HG02981 (cell line): Measurements from ENCODE around the gene GRIK3.

Experiments
- ATAC-seq: cut with Tn5 transposase; IDR thresholded peaks from one replicate; pipeline ENCODE4 v1.9.1; 2021; ENCODE audit warnings: mild to moderate bottlenecking, moderate library complexity; ENCODE audit not compliant: unreplicated experiment

The GRIK3 gene

GRCh38 chr1:36861375-36861774, 172.9 kb downstream of the GRIK3 start:
- ATAC-seq = no peak

GRCh38 chr1:36859926-36860325, 174.4 kb downstream of the GRIK3 start:
- ATAC-seq = no peak

GRCh38 chr1:36858981-36859380, 175.3 kb downstream of the GRIK3 start:
- no peak for ATAC-seq

- ATAC-seq = no peak
These were observed 175.8 kb downstream of the GRIK3 start for GRCh38 chr1:36858553-36858952.

GRCh38 chr1:36857754-36858153, 176.6 kb downstream of the GRIK3 start:
- no peak for ATAC-seq

GRCh38 chr1:36855699-36856494, 178.4 kb downstream of the GRIK3 start:
- no peak for ATAC-seq

GRCh38 chr1:36853638-36854037, 180.7 kb downstream of the GRIK3 start:
- ATAC-seq = no peak

- ATAC-seq = no peak
These were observed 181.7 kb downstream of the GRIK3 start for GRCh38 chr1:36852586-36852985.

- no peak for ATAC-seq
These were observed 182.7 kb downstream of the GRIK3 start for GRCh38 chr1:36851595-36851994.

GRCh38 chr1:36851087-36851486, 183.2 kb downstream of the GRIK3 start:
- ATAC-seq = no peak

- ATAC-seq = no peak
These were observed 184.4 kb downstream of the GRIK3 start for GRCh38 chr1:36849956-36850355.

- ATAC-seq = no peak
These were observed 186.6 kb downstream of the GRIK3 start for GRCh38 chr1:36847761-36848160.

GRCh38 chr1:36847186-36847585, 187.1 kb downstream of the GRIK3 start:
- no peak for ATAC-seq

- ATAC-seq = no peak
These were observed 188.0 kb downstream of the GRIK3 start for GRCh38 chr1:36846357-36846756.

- ATAC-seq = no peak
These were observed 188.5 kb downstream of the GRIK3 start for GRCh38 chr1:36845802-36846201.

- no peak for ATAC-seq
These were observed 189.4 kb downstream of the GRIK3 start for GRCh38 chr1:36844917-36845316.

GRCh38 chr1:36843906-36844610, 190.3 kb downstream of the GRIK3 start:
- no peak for ATAC-seq

- no peak for ATAC-seq
These were observed 191.3 kb downstream of the GRIK3 start for GRCh38 chr1:36843027-36843426.

- no peak for ATAC-seq
These were observed 191.9 kb downstream of the GRIK3 start for GRCh38 chr1:36842448-36842847.

- ATAC-seq = no peak
These were observed 194.8 kb downstream of the GRIK3 start for GRCh38 chr1:36839485-36839884.

GRCh38 chr1:36838888-36839287, 195.4 kb downstream of the GRIK3 start:
- ATAC-seq = no peak

GRCh38 chr1:36836916-36837315, 197.4 kb downstream of the GRIK3 start:
- ATAC-seq = no peak
